RKO (cell line): Measurements from ENCODE around the gene ZNF480.
"Not testable (repeated sequence)": the region's sequence is repeated elsewhere in the genome, so short reads cannot be mapped to it uniquely, and the experiment has no call there.

ENCODE experiments used
- DNase-seq: peaks from one replicate; pipeline ENCODE4 v3.0.0-alpha.2; 2016; ENCODE audit warnings: low spot score

ZNF480 gene

DNA sequence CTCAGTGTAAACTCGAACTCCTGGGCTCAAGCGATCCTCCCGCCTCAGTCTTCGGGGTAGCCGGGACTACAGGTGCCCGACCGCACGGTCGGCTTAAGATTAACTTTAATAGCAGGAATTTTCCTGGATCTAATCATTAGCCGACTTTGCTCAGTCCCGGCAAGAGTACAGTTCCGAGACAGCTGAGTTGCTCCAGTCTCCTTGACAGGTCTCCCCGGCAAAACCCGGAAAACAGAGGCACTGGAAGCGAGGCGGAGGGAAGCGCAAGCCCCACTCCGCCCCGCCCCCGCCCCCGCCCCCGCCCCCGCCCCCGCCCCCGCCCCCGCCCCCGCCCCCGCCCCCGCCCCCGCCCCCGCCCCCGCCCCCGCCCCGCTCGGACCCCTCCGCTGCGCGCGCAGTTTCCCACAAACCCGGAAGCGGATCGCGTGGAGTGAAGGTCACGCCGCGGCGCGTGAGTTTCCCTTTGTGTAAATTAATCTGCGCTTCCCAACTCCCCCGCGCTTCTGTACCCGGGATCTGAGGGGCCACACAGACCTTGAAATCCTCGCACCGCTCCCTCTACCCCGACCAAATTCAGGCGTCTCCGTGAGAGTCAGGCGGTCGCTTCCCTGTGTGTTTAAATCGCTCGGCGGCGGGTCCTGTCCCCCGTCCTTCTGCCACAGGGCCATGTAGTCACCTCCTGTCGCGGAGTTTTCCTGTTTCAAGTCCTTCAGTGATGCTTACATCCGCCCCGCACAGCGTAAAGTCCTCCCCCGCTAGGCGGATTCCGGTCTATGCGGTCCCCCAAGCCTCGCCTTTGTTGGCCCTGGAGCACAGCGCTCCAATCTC lies at the start of gene ZNF480:
Gene ZNF480, plus strand, starts transcription at position 397 of the 828 bp plus-strand sequence. CDS start 3,244 bp downstream, outside the sequence.
- DNase-seq, result peak; percentile 58

DNA sequence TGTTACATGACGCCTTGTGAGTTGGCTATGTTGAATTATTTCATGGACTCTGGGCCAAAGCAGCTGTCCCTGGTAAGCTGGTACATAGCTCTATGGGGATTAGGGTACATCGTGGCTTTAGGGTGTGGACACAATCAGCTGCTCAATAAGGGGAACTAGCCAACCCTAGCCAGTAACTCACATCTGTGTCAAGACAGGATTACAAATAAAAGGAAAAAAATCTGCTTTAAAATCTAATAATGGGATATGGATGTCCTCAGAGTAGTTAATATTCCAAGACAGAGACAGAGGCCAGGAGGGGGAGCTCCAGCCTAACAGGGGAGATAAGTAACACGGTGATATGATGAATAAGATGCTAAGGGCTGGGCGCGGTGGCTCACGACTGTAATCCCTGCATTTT lies 48.7 kb upstream of the ZNF480 start:
- peak; percentile 84 for DNase-seq

DNA sequence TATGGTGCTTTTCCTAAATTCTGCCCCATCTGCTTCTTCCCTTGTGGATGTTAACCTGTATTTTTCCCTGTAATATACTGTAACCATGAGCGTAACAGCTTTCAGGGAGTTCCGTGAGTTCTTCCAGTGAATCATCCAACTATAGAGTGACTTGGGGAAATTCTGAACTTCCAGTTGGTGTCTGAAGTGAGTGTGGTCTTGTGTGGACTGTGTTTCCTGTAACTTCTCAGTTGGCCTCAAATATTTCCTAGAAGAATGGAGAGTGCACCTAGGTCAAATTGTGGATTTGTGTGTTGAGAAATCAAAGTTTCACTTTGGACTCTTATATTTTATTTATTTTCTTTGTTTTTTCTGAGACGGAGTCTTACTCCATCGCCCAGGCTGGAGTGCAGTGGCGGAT lies 38.5 kb upstream of the ZNF480 start:
- no peak for DNase-seq

DNA sequence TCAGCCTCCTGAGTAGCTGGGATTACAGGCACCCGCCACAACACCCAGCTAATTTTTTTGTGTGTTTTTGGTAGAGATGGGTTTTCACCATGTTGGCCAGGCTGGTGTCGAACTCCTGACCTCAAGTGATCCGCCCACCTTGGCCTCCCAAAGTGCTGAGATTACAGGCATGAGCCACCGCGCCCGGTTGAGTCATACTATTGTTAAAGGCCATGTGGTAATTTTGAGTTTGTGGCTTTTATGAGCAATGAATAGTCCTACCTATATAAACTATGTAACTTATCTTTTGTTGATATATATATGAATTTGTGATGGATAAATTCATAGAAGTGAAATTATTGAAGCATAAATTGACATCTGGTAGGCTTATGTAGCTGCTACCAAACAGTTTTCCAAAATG lies 31.4 kb upstream of the ZNF480 start:
- DNase-seq, result peak; percentile 48

DNA sequence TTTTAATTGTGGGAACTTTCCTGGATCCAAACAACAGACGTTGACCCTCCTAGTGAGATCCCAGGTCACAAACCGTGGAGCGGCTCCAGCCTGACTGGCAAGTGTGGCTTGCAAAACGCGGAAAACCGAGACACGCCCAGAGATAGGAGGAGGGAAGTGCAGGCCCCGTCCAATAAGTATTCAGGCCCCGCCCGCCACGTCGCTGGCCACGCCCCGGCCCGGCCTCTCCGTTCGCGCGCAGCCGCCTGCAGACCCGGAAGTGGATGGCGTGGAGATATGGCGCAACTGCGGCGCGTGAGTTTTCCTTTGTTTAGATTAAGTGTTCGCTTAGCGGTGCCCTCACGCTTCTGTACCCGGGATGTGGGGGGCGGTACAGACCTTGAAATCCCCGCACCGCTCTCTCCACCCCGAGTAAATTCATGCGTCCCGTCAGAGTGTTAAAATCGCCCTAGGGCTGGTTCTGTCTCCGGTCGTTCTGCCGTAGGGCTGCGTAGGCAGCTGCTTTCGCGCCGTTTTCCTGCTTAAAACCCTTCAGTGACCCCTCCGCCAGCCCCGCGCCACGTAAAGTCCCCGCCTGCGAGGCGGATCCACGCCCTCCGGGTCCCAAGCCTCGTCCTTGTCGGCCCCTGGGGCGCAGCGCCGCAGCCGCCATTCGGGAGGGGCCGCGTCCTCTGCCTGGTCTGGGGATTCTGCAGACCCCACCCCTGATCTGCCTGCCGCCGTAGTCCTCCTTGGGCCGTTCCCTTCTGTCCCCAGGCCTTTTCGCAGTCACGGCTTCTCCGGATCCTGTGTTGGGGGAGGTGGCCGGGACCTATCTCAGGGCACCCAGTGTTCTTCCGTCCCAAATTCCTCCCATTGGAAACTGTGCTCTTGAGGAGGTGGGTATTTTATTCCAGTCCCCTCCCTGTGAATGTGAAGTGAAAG lies 27.4 kb upstream of the ZNF480 start, which contains the start of gene ZNF766:
Gene ZNF766, plus strand, starts transcription at position 250 of the 924 bp plus-strand sequence. Its CDS starts 27 bp downstream, at position 277.
- peak; percentile 96 for DNase-seq

DNA sequence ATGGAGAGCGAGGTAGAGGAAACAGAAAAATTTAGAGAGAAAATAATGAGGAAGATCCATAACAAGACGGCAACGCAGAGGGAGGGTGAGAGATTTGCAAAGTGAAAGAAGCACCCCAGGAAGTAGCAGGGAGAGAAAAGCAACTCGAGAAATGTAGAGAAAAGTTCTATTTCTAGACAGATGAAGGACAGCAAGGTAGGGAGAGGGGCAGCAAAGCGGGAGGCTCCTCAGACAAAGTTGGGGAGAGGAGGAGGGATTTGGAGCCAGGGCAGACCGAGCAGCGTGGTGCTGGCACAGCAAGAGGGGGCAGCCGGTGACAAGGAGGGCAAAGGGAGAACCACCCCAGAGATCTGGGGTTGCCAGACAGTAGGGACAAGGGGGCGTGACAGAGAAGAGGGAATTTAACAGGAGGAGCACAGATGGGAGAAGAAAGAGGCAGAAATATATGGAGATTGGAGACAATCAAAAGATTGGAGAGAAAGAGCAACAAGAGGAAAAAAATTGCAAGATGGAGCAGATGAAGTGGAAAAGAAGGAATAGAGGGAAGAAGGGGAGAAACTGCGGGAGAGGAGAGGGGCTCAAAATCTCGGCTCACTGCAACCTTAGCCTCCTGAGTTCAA lies 26.6 kb upstream of the ZNF480 start:
- peak; percentile 52 for DNase-seq

DNA sequence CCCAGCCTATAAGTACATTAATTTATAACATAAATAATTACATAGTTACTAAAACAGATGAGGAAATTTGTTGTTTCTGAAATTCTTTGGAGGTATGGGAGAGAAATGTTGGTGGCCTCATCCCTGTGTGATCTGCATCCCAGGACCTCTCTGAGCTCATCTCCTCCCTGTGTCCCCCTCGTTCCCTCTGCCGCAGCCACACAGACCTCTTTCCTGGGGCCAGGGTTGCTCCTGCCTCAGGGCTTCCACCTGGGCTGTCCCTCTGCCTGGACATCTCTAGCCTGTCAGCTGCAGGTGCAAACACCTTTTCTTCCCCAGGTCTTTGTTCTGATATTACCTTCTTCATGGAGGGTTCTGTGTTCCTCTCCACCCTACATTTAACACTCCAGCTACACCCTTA lies 23.7 kb upstream of the ZNF480 start:
- no peak for DNase-seq

DNA sequence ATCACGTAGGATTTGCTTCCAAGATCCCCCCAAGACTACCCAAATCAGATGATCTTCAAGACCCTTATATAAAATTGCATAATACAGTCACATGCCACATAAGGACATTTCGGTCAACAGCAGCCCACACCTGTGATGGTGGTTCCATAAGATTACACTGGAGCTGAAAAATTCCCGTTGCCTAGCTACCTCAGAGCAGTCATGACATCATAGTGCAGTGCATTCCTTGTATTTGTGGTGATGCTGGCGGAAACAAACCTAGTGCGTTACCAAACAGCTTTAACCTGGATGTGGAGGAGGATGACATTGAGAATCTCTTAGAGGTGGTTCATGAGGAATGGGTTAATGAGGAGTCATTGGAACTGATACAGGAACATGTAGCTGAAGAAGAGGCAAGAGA lies 22.8 kb upstream of the ZNF480 start:
- DNase-seq, result no peak

DNA sequence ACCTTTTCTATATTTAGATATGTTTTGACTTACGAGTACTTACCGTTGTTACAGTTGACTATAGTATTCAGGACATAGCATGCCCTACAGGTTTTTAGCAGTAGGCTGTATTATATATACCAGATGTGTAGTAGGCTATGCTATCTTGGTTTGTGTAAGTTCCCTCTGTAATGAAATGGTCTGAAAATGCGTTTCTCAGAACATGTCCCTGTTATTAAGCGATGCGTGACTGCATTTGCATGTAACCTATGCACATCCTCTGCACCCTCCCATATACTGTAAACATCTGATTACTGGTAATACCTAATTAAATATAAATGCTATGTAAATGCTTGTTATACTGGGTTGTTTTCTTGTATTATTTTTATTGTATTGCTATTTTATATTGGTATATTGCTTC lies 21.0 kb upstream of the ZNF480 start:
- DNase-seq, result no peak

DNA sequence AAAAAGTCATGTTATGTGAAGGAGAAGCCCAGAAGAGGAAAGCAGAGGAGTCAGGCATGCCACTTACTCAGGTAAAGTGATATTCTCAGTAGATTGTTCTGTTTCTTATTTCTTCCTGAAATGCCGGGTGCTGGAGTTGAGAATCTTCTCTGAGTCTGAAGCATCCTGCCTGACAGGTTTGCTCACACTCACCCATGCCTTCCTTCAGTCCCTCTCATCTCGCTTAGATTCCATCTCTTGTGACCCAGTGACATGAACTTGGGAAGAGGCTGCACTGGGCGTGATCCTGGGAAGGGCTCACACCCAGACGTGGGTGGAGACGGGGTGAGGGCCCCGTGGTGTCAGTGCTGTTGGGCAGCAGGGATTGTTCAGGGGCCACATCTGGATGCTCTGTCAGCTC lies 19.5 kb upstream of the ZNF480 start:
- DNase-seq, result no peak

DNA sequence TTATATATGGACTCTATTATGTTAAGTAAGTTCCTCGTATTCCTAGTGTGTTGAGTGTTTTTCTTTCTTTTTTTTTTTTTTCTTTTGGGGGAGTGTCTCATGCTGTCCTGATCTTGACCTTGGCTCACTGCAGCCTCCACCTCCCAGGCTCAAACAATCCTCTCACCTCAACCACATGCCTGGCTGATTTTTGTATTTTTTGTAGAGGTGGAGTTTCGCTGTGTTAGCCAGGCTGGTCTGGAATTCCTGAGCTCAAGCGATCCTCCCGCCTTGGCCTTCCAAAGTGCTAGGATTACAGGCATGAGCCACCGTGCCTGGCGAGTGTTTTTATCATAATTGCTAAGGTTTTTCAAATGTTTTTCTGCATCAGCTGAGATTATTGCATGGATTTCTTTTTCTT lies 10.7 kb upstream of the ZNF480 start:
- no peak for DNase-seq

DNA sequence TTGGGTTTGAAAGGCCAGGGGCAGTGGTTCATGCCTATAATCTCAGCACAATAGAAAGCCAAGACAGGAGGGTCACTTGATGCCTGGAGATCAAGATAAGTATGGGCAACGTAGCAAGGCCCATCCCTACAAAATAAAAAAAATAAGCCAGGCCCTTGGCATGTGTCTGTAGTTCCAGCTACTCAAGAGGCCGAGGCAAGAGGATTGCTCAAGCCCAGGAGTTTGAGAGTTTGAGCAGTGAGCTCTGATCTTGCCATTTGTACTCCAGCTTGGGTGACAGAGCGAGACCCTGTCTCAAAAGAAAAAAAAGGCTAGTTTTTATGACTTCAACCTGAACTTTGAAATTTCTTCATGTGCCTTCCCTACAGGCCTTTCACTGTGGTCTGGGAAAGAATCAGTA lies 5.2 kb upstream of the ZNF480 start:
- no peak for DNase-seq

DNA sequence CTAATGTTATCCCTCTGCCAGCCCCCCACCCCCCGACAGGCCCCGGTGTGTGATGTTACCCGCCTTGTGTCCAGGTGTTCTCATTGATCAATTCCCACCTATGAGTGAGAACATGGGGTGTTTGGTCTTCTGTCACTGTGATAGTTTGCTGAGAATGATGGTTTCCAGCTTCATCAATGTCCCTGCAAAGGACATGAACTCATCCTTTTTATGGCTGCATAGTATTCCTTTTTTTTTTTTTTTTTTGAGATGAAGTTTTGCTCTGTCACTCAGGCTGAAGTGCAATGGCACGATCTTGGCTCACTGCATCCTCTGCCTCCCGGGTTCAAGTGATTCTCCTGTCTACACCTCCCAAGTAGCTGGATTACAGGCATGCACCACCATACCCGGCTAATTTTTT lies 4.0 kb upstream of the ZNF480 start:
- not testable (repeated sequence) for DNase-seq

DNA sequence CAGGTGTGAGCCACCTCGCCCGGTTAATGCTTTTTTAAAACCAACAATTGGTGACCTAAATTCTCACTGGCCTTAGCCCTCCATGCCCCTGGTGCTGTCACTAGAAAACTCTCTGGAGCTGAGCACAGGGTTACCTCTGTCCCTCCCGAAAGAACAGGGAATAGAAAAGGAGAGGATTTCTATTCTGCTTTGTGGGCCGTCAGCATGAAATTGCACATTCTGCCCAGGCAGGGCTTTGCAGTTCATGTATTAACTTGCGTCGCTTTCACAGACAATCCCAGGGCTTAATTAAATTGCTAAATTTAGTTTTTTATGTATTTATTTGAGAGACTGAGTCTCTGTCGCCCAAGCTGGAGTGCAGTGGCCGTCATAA lies 583 bp upstream of the ZNF480 start:
- no peak for DNase-seq

DNA sequence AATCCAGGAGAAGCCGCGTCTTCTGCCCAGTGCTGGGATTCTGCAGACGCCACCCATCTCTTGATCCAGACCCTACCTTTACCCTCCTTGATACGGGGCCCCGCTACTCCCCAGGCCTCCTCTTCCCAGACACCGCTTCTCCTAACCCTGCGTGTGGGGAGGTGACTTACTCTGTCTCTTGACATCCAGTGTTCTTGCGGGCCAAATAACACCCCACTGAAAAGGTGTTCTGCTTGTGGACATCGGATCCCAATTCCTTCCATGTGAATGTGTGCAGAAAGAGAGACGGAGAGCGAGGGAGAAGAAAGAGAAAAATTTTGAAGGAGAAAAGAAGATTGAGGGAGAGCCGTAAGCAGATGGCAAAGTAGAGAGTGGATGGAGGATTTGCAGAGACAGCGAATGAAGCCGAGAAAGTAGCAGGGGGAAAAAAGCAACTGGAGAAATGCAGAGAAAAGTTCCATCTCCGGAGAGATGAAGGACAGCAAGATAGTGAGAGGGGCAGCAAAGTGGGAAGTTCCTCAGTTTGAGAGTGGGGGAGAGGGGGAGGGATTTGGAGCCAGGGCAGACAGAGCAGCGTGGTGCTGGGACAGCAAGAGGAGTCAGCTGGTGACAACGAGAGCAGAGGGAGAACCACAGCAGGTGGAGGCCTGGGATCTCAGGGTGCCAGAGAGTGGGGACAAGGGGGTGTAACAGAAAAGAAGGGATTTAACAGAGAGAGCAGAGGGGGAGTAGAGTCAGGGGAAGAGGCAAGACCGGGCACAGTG lies 814 bp downstream of the ZNF480 start:
- DNase-seq, result peak; percentile 3

DNA sequence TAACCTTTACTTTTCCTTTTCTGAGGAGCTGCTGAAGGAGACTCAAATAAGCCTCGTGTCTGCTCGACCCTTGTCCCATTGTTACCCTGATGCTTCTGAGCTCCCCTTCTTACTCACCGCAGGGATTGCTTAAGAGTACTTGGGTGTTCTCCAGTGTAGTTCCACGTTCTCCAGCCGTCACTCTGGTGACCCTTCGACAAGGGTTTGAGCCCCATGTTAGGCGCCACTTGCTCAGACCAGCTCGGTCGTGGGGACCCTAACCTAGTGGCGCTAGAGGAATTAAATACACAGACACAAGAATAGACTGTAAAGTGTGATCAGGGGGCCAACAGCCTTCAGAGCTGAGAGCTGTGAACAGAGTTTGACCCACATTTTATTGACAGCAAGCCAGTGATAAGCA lies 10.3 kb downstream of the ZNF480 start:
- no peak for DNase-seq

DNA sequence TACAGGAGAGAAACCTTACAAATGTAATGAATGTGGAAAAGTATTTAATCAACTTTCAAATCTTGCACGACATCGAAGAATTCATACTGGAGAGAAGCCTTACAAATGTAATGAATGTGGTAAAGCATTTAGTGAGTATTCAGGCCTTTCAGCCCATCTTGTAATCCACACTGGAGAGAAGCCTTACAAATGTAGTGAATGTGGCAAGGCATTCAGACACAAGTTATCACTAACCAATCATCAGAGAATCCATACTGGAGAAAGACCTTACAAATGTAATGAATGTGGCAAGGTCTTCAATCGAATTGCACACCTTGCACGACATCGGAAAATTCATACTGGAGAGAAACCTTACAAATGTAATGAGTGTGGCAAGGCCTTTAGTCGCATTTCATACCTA lies 25.5 kb downstream of the ZNF480 start:
- DNase-seq, result no peak

DNA sequence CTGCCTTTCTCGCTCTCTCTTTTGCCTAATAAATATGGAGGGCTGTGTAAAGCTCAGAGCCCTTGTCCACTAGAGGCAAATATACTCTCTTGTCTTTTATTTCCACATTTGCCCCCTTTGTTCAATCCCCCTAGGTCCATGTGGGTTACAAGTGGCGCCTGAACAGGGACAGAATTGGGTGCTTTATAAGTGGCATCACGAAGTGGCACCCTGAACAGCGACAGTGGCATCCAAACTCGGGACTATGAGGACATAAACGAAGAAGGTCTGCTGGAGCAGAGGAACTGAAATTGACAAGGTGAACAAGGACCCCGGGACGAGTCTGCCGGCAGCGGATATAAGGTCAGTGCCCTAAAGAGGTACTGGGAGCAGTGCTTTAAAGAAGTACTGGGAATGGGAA lies 34.8 kb downstream of the ZNF480 start:
- DNase-seq, result no peak

DNA sequence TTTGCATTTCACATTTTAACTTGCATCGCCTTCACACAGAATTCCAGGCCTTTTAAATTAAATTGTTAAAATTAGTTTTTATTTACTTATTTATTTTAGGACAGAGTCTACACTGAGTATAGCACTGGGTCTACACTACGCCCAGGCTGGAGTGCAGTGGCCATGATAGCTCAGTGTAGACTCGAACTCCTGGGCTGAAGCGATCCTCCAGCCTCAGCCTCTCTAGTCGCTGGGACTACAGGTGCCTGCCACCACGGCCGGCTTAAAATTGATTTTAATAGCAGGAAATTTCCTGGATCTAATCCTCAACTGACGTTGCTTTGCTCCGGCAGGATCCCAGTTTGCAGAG lies 38.8 kb downstream of the ZNF480 start:
- DNase-seq, result no peak

DNA sequence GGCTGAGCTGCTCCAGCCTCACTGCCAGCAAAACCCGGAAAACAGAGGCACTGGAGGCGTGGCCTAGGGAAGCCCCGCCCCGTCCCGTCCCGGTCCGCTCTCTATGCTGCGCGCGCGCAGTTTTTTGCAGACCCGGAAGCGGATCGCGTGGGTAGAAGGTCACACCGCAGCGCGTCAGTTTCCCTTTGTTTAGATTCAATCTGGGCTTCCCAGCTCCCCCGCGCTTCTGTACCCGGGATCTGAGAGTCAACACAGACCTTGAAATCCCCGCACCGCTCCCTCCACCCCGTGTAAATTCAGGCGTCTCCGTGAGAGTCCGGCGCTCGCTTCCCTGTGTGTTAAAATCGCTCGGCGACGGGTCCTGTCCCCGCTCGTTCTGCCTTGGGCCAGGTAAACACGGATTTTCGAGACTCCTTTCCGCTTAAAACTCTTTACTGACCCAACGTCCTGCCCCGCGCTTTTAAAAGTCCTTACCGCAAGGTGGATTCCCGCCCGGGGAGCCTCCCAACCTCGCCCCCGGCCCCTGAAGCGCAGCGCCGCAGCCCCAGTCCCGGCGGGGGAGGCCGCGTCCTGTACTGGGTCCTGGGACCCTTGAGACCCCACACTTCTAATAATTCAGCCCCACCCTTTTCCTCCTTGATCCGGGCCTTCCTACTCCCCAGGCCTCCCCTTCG lies 39.3 kb downstream of the ZNF480 start, which contains the start of gene ZNF610:
Gene ZNF610, plus strand, starts transcription at position 127 of the 674 bp plus-strand sequence. CDS start 12,930 bp downstream, outside the sequence.
- DNase-seq, result no peak

DNA sequence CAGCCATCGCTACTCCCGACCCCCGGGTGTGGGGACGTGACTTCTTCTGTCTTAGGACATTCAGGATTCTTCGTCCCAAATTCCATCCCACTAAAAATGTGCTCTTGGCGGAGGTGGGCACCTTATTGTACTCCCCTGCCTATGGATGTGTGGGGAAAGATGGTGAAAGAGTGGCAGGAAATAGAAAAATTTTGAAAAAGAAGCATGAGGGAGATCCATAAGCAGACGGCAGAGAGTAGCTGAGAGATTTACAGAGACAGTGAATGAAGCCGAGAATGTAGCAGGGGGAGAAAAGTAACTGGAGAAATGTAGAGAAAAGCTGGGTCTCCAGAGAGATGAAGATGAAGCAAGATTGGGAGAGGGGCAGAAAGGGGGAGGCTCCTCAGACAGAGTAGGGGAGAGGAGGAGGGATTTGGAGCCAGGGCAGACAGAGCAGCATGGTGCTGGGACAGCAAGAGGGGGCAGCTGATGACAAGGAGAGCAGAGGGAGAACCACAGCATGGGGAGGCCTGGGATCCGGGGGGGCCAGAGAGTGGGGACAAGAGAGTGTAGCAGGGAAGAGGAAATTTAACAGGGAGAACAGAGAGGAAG lies 39.9 kb downstream of the ZNF480 start:
- no peak for DNase-seq
